SW480 (cell line): ENCODE measurements around the gene SLC13A5.
"Not testable (repeated sequence)": the region's sequence is repeated elsewhere in the genome, so short reads cannot be mapped to it uniquely, and the experiment has no call there.

Source experiments
- DNase-seq: peaks from one replicate; pipeline ENCODE4 v3.0.0-alpha.2; 2016; ENCODE audit warnings: low spot score

The SLC13A5 gene

GRCh38 chr17:6711081-6711674, 2.0 kb downstream of the SLC13A5 start:
- no peak for DNase-seq

GRCh38 chr17:6710317-6710716, 2.9 kb downstream of the SLC13A5 start:
- no peak for DNase-seq

- no peak for DNase-seq
Measured at GRCh38 chr17:6708357-6708961, 4.7 kb downstream of the SLC13A5 start.

- no peak for DNase-seq
Measured at GRCh38 chr17:6706996-6707395, 6.2 kb downstream of the SLC13A5 start.

GRCh38 chr17:6706499-6706898, 6.7 kb downstream of the SLC13A5 start:
- no peak for DNase-seq

- no peak for DNase-seq
Measured at GRCh38 chr17:6704470-6705052, 8.6 kb downstream of the SLC13A5 start.

GRCh38 chr17:6703751-6704150, 9.4 kb downstream of the SLC13A5 start:
- no peak for DNase-seq

GRCh38 chr17:6702567-6703215, 10.5 kb downstream of the SLC13A5 start:
- DNase-seq: no peak

- DNase-seq: no peak
Measured at GRCh38 chr17:6701719-6702118, 11.4 kb downstream of the SLC13A5 start.

- DNase-seq: no peak
Measured at GRCh38 chr17:6700948-6701307, 12.2 kb downstream of the SLC13A5 start.

GRCh38 chr17:6699997-6700947, 12.9 kb downstream of the SLC13A5 start:
- DNase-seq: no peak

GRCh38 chr17:6698004-6698403, 15.2 kb downstream of the SLC13A5 start:
- no peak for DNase-seq

GRCh38 chr17:6696906-6697305, 16.3 kb downstream of the SLC13A5 start:
- no peak for DNase-seq

GRCh38 chr17:6695565-6695964, 17.6 kb downstream of the SLC13A5 start:
- no peak for DNase-seq

- DNase-seq: no peak
Measured at GRCh38 chr17:6695051-6695450, 18.1 kb downstream of the SLC13A5 start.

- not testable (repeated sequence) for DNase-seq
Measured at GRCh38 chr17:6691958-6692357, 21.2 kb downstream of the SLC13A5 start.

GRCh38 chr17:6691546-6691945, 21.6 kb downstream of the SLC13A5 start:
- no peak for DNase-seq

GRCh38 chr17:6690641-6691040, 22.5 kb downstream of the SLC13A5 start:
- DNase-seq: no peak

- no peak for DNase-seq
Measured at GRCh38 chr17:6688944-6689343, 24.2 kb downstream of the SLC13A5 start.

- no peak for DNase-seq
Measured at GRCh38 chr17:6686026-6686425, 27.1 kb downstream of the SLC13A5 start.

- no peak for DNase-seq
Measured at GRCh38 chr17:6684881-6685767, 28.0 kb downstream of the SLC13A5 start.
